Measurements from ENCODE around the gene LSR. TPM values are rescaled to one million over a fixed set of nuclear protein-coding genes. Genes with fewer than 3 reads are reported as not detected.
A peak's percentile ranks its signal among the peaks of the same experiment; 100 is the strongest.

LSR gene
- total RNA-seq, 1 experiment from 2014 or later: 152 TPM

- no peaks in the 10 kb centered on the region for H3K79me1 ChIP-seq (ENCODE audit: insufficient read depth, low read depth, low read length, poor library complexity, severe bottlenecking)
- H3K27me3 Mint-ChIP-seq (ENCODE audit: low read depth): no peaks in the 10 kb centered on the region; the same call in 1 of the 2 replicates
These were observed 37.1 kb upstream of the LSR start for GRCh38 chr19:35211545-35212230.

More at GRCh38 chr19:35211545-35212230, 37.1 kb upstream of the LSR start:
- H2AK5ac ChIP-seq (ENCODE audit: insufficient read length, low read length): no peak overlapping the region
- Mint-ChIP-seq H3K4me1 (peaks cover 13 to 16% of the 10 kb centered on the region in 2 experiments), H3K27ac (peak overlapping the region in 2 of 3 experiments; percentile 56 to 57; a peak in 2 of 7 replicates), H3K9me3 (peaks cover 0 to 2% of the 10 kb centered on the region in 2 experiments; a peak in 3 of 5 replicates), H3K4me3 (no peak overlapping the region; a peak in 1 of 5 replicates), H3K36me3 (ENCODE audit: insufficient read depth in 1 of 3, low read depth in 3 of 3) (no peaks in the 10 kb centered on the region)
- no peak overlapping the region for H4K8ac ChIP-seq (replicated peaks; ENCODE audit: insufficient read length, low read depth, low read length)
- no peak overlapping the region for H3K56ac ChIP-seq (ENCODE audit: insufficient read length, low read depth, low read length)
- H3K9ac ChIP-seq (ENCODE audit: extremely low read depth, insufficient read length, low read length): no peak overlapping the region
- H3K14ac ChIP-seq (ENCODE audit: insufficient read depth, low read length): no peak overlapping the region
- H3K4ac ChIP-seq (ENCODE audit: low read depth, low read length): peak overlapping the region; percentile 6; the same call in 1 of the 2 replicates
- no peak overlapping the region for H3T11ph ChIP-seq (ENCODE audit: low read length)
- H4K20me1 ChIP-seq (ENCODE audit: control insufficient read depth, insufficient read depth, insufficient read length): no peaks in the 10 kb centered on the region
- TF ChIP-seq CTCF (conservative IDR thresholded peaks at IDR 0.05): no peak
- no peaks in the 10 kb centered on the region for H3K79me2 ChIP-seq (ENCODE audit: insufficient read depth, low read length)
- no peak overlapping the region for H2BK15ac ChIP-seq (ENCODE audit: low read depth, low read length)
- H3K23me2 ChIP-seq (ENCODE audit: insufficient read length, low read depth, low read length, poor library complexity, severe bottlenecking): no peaks in the 10 kb centered on the region
- DNase-seq: no peak
- H3K18ac ChIP-seq (ENCODE audit: insufficient read length, low read depth, low read length): no peak overlapping the region
- no CpG with 5 or more reads among the region's 7 CpGs for WGBS (ENCODE audit: extremely low coverage, insufficient read length, low lambda C conversion rate)
- H3K9me3 ChIP-seq (ENCODE audit: control insufficient read depth, low read depth, low read length): no peaks in the 10 kb centered on the region
- no peak overlapping the region for H2BK120ac ChIP-seq (ENCODE audit: low read depth, low read length, poor library complexity, severe bottlenecking)
- H4K91ac ChIP-seq (ENCODE audit: insufficient read length, low read depth, low read length): no peak overlapping the region
- no peak overlapping the region for H2BK12ac ChIP-seq (ENCODE audit: insufficient read length, low read depth, low read length)
- H3K23ac ChIP-seq (ENCODE audit: insufficient read length, low read depth, low read length): no peak overlapping the region
- H2BK20ac ChIP-seq (ENCODE audit: low read depth, low read length, poor library complexity, severe bottlenecking): no peak overlapping the region
- no peak overlapping the region for H4K5ac ChIP-seq (ENCODE audit: insufficient read length, low read depth, low read length)
- H2AFZ ChIP-seq (ENCODE audit: low read length): no peak overlapping the region
- H3K27me3 ChIP-seq (ENCODE audit: insufficient read depth, low read length): no peaks in the 10 kb centered on the region
- no peak overlapping the region for H3K4me2 ChIP-seq (ENCODE audit: insufficient read depth, insufficient read length, low read length)
- H3K4me1 ChIP-seq (ENCODE audit: insufficient read depth, low read length): 0 out of 2 replicates have a peak, but pooled peaks cover 2% of the 10 kb centered on the region
- H2BK5ac ChIP-seq (ENCODE audit: insufficient read length, low read length): no peak overlapping the region
- no peak overlapping the region for H3K27ac ChIP-seq (ENCODE audit: insufficient read length, low read depth, low read length)
